CD14-positive monocyte (primary cell): ENCODE data around the gene OTOG. TPM values are rescaled to one million over a fixed set of nuclear protein-coding genes. Genes with fewer than 3 reads are reported as not detected.

Experiments
- DNase-seq, 3 donors: peaks; one replicate each; pipeline ENCODE4 v3.0.0-alpha.2; 2011 to 2022
- H2AFZ ChIP-seq: 2 replicates; pipeline ENCODE4 v1.6.0; 2012; ENCODE audit warnings: mild to moderate bottlenecking, low read depth, low read length, inconsistent platforms; ENCODE audit not compliant: insufficient read depth, poor library complexity, severe bottlenecking
- H3K27ac ChIP-seq, 2 donors: 1 replicate in 1 of 2; 2 replicates in 1 of 2; pipeline ENCODE4 v1.5.1; 2012 to 2013; ENCODE audit warnings: low read length in 2 of 2, control low read depth in 1 of 2, inconsistent platforms in 1 of 2, low read depth in 1 of 2, mild to moderate bottlenecking in 1 of 2
- H3K27me3 ChIP-seq, 2 donors: one replicate each; pipeline versions ENCODE4 v1.6.0 to v1.6.1; 2011 to 2013; ENCODE audit warnings: low read length in 2 of 2; ENCODE audit not compliant: control insufficient read depth in 2 of 2, insufficient read depth in 2 of 2
- H3K36me3 ChIP-seq, 2 donors: replicated peaks in 1 of 2; 1 replicate in 1 of 2; 2 replicates in 1 of 2; pipeline versions ENCODE4 v1.5.1 to v1.6.1; 2012 to 2013; ENCODE audit warnings: low read length in 2 of 2, control low read depth in 1 of 2, inconsistent platforms in 1 of 2, mild to moderate bottlenecking in 1 of 2; ENCODE audit not compliant: insufficient read depth in 2 of 2, control insufficient read depth in 1 of 2
- H3K4me1 ChIP-seq, 2 donors: 1 replicate in 1 of 2; 2 replicates in 1 of 2; pipeline versions ENCODE4 v1.5.1 to v1.6.1; 2012 to 2013; ENCODE audit warnings: low read length in 2 of 2, control low read depth in 1 of 2, inconsistent platforms in 1 of 2, mild to moderate bottlenecking in 1 of 2, moderate library complexity in 1 of 2; ENCODE audit not compliant: insufficient read depth in 2 of 2, control insufficient read depth in 1 of 2
- H3K4me2 ChIP-seq: replicated peaks from 2 replicates; pipeline ENCODE3; 2012; ENCODE audit warnings: low read length, moderate library complexity, mild to moderate bottlenecking; ENCODE audit not compliant: poor library complexity, severe bottlenecking; ENCODE audit errors: extremely low read depth
- H3K4me3 ChIP-seq, 3 experiments: fragments of 200-600 bp in 1 of 3; sonication (generic) in 1 of 3; replicated peaks in 1 of 3; 1 replicate in 2 of 3; 2 replicates in 1 of 3; pipeline ENCODE4 v1.5.1; 2011 to 2013; ENCODE audit warnings: low read length in 3 of 3, mild to moderate bottlenecking in 3 of 3, control low read depth in 2 of 3, low read depth in 2 of 3, inconsistent platforms in 1 of 3, moderate library complexity in 1 of 3
- H3K79me2 ChIP-seq: 2 replicates; pipeline ENCODE4 v1.6.0; 2012; ENCODE audit warnings: mild to moderate bottlenecking, control low read depth, inconsistent platforms, low read length, moderate library complexity; ENCODE audit not compliant: insufficient read depth
- H3K9ac ChIP-seq: 2 replicates; pipeline ENCODE4 v1.6.0; 2017; ENCODE audit warnings: low read length, mild to moderate bottlenecking; ENCODE audit not compliant: insufficient read depth, poor library complexity, severe bottlenecking
- H3K9me3 ChIP-seq, 2 donors: replicated peaks in 1 of 2; 1 replicate in 1 of 2; 2 replicates in 1 of 2; pipeline versions ENCODE4 v1.5.1 to v1.6.1; 2012 to 2013; ENCODE audit warnings: low read length in 2 of 2, control low read depth in 1 of 2; ENCODE audit not compliant: control insufficient read depth in 1 of 2, insufficient read depth in 1 of 2
- H4K20me1 ChIP-seq: 2 replicates; pipeline ENCODE4 v1.6.0; 2012; ENCODE audit warnings: mild to moderate bottlenecking, low read length, control low read depth, moderate library complexity; ENCODE audit not compliant: insufficient read depth
- H3K27ac Mint-ChIP-seq, 7 donors: one replicate each; pipeline ENCODE4 v1.8.0; 2020; ENCODE audit warnings: mild to moderate bottlenecking in 7 of 7, mixed read lengths in 7 of 7, moderate library complexity in 6 of 7, inconsistent platforms in 2 of 7
- H3K27me3 Mint-ChIP-seq, 3 donors: one replicate each; pipeline ENCODE4 v1.8.0; 2021 to 2022; ENCODE audit warnings: low read depth in 3 of 3, mild to moderate bottlenecking in 3 of 3, mixed read lengths in 3 of 3, moderate library complexity in 3 of 3, inconsistent platforms in 1 of 3
- H3K36me3 Mint-ChIP-seq, 2 donors: one replicate each; pipeline ENCODE4 v1.8.0; 2020; ENCODE audit warnings: mixed read lengths in 2 of 2, inconsistent platforms in 1 of 2, mild to moderate bottlenecking in 1 of 2
- H3K4me1 Mint-ChIP-seq: one replicate; pipeline ENCODE4 v1.8.0; 2020; ENCODE audit warnings: mild to moderate bottlenecking, mixed read lengths
- H3K4me3 Mint-ChIP-seq, 2 donors: one replicate each; pipeline ENCODE4 v1.8.0; 2020; ENCODE audit warnings: mild to moderate bottlenecking in 2 of 2, mixed read lengths in 2 of 2, moderate library complexity in 1 of 2
- H3K9me3 Mint-ChIP-seq, 7 donors: one replicate each; pipeline ENCODE4 v1.8.0; 2020 to 2022; ENCODE audit warnings: mixed read lengths in 7 of 7, mild to moderate bottlenecking in 6 of 7, moderate library complexity in 6 of 7, inconsistent platforms in 2 of 7
- WGBS: methylation state at CpG from one replicate; pipeline ENCODE4 v1.1.5; 2013; ENCODE audit warnings: missing lambda C conversion rate; ENCODE audit not compliant: insufficient coverage; 5-methylcytosine and 5-hydroxymethylcytosine counted together
- intact Hi-C, 2 donors: fragments of 100-400 bp; cut with micrococcal nuclease; formaldehyde crosslinking; loops; one replicate each; pipeline versions ENCODE4 v1.15.0 to v1.15.1; 2023
- polyA plus RNA-seq, 3 donors: library from polyadenylated mRNA; depleted of rRNA in 1 of 3; unstranded in 2 of 3; stranded (reverse) in 1 of 3; fragments of 300-500 nt in 2 of 3; fragments of >200 nt in 1 of 3; fragmentation: Illumina TruSeq in 2 of 3; gene quantifications; 1 replicate in 2 of 3; 2 replicates in 1 of 3; pipeline ENCODE4 v1.2.3, GENCODE V29; 2012 to 2021
- TF ChIP-seq, protein P1 (sequence below): fragments of 200-600 bp; IDR thresholded peaks from one replicate; pipeline ENCODE4 v1.8.0; 2022; ENCODE audit warnings: antibody characterized with exemption, mild to moderate bottlenecking

Gene OTOG
- polyA plus RNA-seq, 3 donors = not detected

DNA sequence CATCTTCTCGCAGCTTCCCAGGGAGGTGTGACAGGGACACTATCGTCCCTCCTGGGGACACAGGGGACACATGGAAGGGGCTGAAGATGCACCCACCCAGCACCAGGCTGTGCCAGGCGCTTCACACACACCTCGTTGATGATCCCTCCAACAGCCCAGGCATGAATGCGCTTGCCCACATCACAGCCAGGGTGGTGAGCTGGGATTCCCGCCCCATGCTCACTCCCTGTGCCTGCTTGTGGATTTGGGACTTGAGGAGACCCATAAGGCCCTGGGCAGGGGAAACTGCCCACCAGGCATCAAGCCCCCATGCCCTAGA lies 57.8 kb downstream of the OTOG start:
- H3K36me3 ChIP-seq = no peaks in the 10 kb centered on the region
- H3K27me3 Mint-ChIP-seq = peaks cover 2 to 5% (median 5%) of the 10 kb centered on the region in 3 donors
- no peaks in the 10 kb centered on the region for H3K9me3 ChIP-seq
- no peak overlapping the region for H3K27ac ChIP-seq
- H3K27ac Mint-ChIP-seq = no peak overlapping the region
- H3K4me2 ChIP-seq = no peak overlapping the region
- H3K4me1 Mint-ChIP-seq = no peaks in the 10 kb centered on the region
- no peaks in the 10 kb centered on the region for H3K9me3 Mint-ChIP-seq
- no peak overlapping the region for H3K4me3 ChIP-seq
- no peaks in the 10 kb centered on the region for H3K36me3 Mint-ChIP-seq
- H3K79me2 ChIP-seq = no peaks in the 10 kb centered on the region
- H4K20me1 ChIP-seq = no peaks in the 10 kb centered on the region
- WGBS = 86% methylated on average over 4 of the region's 6 CpGs
- no peak overlapping the region for H3K9ac ChIP-seq
- no peak overlapping the region for H3K4me3 Mint-ChIP-seq
- intact Hi-C loops = no loop called here
- H3K27me3 ChIP-seq = no peaks in the 10 kb centered on the region
- peak in 1 of 3 donors; percentile 1 for DNase-seq
- H2AFZ ChIP-seq = no peak overlapping the region
- TF ChIP-seq, protein P1, sequence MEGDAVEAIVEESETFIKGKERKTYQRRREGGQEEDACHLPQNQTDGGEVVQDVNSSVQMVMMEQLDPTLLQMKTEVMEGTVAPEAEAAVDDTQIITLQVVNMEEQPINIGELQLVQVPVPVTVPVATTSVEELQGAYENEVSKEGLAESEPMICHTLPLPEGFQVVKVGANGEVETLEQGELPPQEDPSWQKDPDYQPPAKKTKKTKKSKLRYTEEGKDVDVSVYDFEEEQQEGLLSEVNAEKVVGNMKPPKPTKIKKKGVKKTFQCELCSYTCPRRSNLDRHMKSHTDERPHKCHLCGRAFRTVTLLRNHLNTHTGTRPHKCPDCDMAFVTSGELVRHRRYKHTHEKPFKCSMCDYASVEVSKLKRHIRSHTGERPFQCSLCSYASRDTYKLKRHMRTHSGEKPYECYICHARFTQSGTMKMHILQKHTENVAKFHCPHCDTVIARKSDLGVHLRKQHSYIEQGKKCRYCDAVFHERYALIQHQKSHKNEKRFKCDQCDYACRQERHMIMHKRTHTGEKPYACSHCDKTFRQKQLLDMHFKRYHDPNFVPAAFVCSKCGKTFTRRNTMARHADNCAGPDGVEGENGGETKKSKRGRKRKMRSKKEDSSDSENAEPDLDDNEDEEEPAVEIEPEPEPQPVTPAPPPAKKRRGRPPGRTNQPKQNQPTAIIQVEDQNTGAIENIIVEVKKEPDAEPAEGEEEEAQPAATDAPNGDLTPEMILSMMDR = no peak
- no peaks in the 10 kb centered on the region for H3K4me1 ChIP-seq

GRCh38 chr11:17605651-17606122 lies 58.6 kb downstream of the OTOG start:
- no peaks in the 10 kb centered on the region for H3K79me2 ChIP-seq
- no peaks in the 10 kb centered on the region for H4K20me1 ChIP-seq
- intact Hi-C loops = no loop called here
- H3K4me3 ChIP-seq = no peak overlapping the region
- H3K9ac ChIP-seq = no peak overlapping the region
- no peaks in the 10 kb centered on the region for H3K27me3 ChIP-seq
- H3K27ac Mint-ChIP-seq = no peak overlapping the region
- H3K27ac ChIP-seq = no peak overlapping the region
- 90% methylated on average over 17 of the region's 17 CpGs for WGBS
- H3K9me3 Mint-ChIP-seq = no peaks in the 10 kb centered on the region
- no peaks in the 10 kb centered on the region for H3K36me3 Mint-ChIP-seq
- H3K9me3 ChIP-seq = no peaks in the 10 kb centered on the region
- H2AFZ ChIP-seq = no peak overlapping the region
- no peaks in the 10 kb centered on the region for H3K36me3 ChIP-seq
- no peaks in the 10 kb centered on the region for H3K4me1 ChIP-seq
- H3K4me2 ChIP-seq = no peak overlapping the region
- H3K4me1 Mint-ChIP-seq = no peaks in the 10 kb centered on the region
- H3K4me3 Mint-ChIP-seq = no peak overlapping the region
- DNase-seq = peak in 1 of 3 donors; percentile 2
- TF ChIP-seq, protein P1 = no peak
- peaks cover 3 to 8% (median 5%) of the 10 kb centered on the region in 3 donors for H3K27me3 Mint-ChIP-seq
